Caco-2 (cell line): ENCODE measurements around the gene TRDMT1. TPM values are rescaled to one million over a fixed set of nuclear protein-coding genes. Genes with fewer than 3 reads are reported as not detected.

Source experiments
- BruUV-seq: library from RNA; stranded (reverse); fragments of 400-500 nt; replicated peaks from 2 replicates; lab custom pipeline; 2021; lab: Mats Ljungman, UMichigan
- CTCF ChIA-PET: fragments of 300-600 bp; sonication (Branson Sonifier 250); formaldehyde crosslinking; loops from one replicate; lab custom pipeline; 2022; ENCODE audit warnings: antibody characterized with exemption; lab: Charles Lee
- POLR2A ChIA-PET: fragments of 300-600 bp; sonication (Branson Sonifier 250); formaldehyde crosslinking; loops from one replicate; lab custom pipeline; 2022; ENCODE audit warnings: antibody characterized with exemption; lab: Charles Lee
- DNase-seq, 2 experiments: peaks; one replicate each; pipeline versions ENCODE4 v3.0.0 to v3.0.0-alpha.2; 2020 to 2022
- H3K27me3 ChIP-seq: replicated peaks from 2 replicates; pipeline ENCODE4 v1.6.0; 2011; ENCODE audit warnings: low read length; ENCODE audit not compliant: control insufficient read depth, insufficient read depth
- H3K36me3 ChIP-seq: 2 replicates; pipeline ENCODE4 v1.5.1; 2011; ENCODE audit warnings: low read length; ENCODE audit not compliant: control insufficient read depth, insufficient read depth
- H3K4me1 ChIP-seq: fragments of 250-450 bp; sonication (Bioruptor Pico); 2 replicates; pipeline ENCODE4 v1.5.1; 2020; ENCODE audit warnings: mild to moderate bottlenecking
- H3K4me3 ChIP-seq: 2 replicates; pipeline ENCODE4 v1.5.1; 2011; ENCODE audit warnings: low read depth, mild to moderate bottlenecking, control low read depth, low read length
- H3K9me3 ChIP-seq: fragments of 250-450 bp; sonication (Bioruptor Pico); 2 replicates; pipeline ENCODE4 v1.5.1; 2020; ENCODE audit warnings: mild to moderate bottlenecking, moderate library complexity
- H3K27ac Mint-ChIP-seq: one replicate; pipeline ENCODE4 v1.8.0; 2022; ENCODE audit warnings: mixed read lengths; ENCODE audit not compliant: unreplicated experiment
- H3K27me3 Mint-ChIP-seq: one replicate; pipeline ENCODE4 v1.8.0; 2022; ENCODE audit warnings: mixed read lengths; ENCODE audit not compliant: insufficient read depth, unreplicated experiment
- H3K36me3 Mint-ChIP-seq: one replicate; pipeline ENCODE4 v1.8.0; 2022; ENCODE audit warnings: mild to moderate bottlenecking, mixed read lengths; ENCODE audit not compliant: insufficient read depth, unreplicated experiment
- H3K4me1 Mint-ChIP-seq: one replicate; pipeline ENCODE4 v1.8.0; 2022; ENCODE audit warnings: low read depth, mixed read lengths; ENCODE audit not compliant: unreplicated experiment
- H3K4me3 Mint-ChIP-seq: one replicate; pipeline ENCODE4 v1.8.0; 2022; ENCODE audit warnings: mild to moderate bottlenecking, moderate library complexity, mixed read lengths; ENCODE audit not compliant: unreplicated experiment
- H3K9me3 Mint-ChIP-seq: one replicate; pipeline ENCODE4 v1.8.0; 2022; ENCODE audit warnings: mixed read lengths; ENCODE audit not compliant: unreplicated experiment
- intact Hi-C: fragments of 100-400 bp; cut with micrococcal nuclease; formaldehyde crosslinking; loops from one replicate; pipeline ENCODE4 v1.10.0; 2022; ENCODE audit not compliant: unreplicated experiment
- total RNA-seq: library from RNA; stranded (reverse); gene quantifications from 2 replicates; pipeline ENCODE4 v1.2.3, GENCODE V29; 2022
- TF ChIP-seq, protein P1 (sequence below), 2 experiments: fragments of 200-600 bp in 1 of 2; IDR thresholded peaks; 1 replicate in 1 of 2; 2 replicates in 1 of 2; pipeline versions ENCODE4 v1.5.1 to v1.8.0; 2011 to 2022; ENCODE audit warnings: antibody characterized with exemption in 1 of 2, control low read depth in 1 of 2, inconsistent platforms in 1 of 2, low read depth in 1 of 2, low read length in 1 of 2, mild to moderate bottlenecking in 1 of 2, moderate library complexity in 1 of 2; ENCODE audit not compliant: insufficient read depth in 1 of 2, severe bottlenecking in 1 of 2, unreplicated experiment in 1 of 2

The TRDMT1 gene
- total RNA-seq, 1 experiment from 2014 or later: 8.6 TPM

DNA sequence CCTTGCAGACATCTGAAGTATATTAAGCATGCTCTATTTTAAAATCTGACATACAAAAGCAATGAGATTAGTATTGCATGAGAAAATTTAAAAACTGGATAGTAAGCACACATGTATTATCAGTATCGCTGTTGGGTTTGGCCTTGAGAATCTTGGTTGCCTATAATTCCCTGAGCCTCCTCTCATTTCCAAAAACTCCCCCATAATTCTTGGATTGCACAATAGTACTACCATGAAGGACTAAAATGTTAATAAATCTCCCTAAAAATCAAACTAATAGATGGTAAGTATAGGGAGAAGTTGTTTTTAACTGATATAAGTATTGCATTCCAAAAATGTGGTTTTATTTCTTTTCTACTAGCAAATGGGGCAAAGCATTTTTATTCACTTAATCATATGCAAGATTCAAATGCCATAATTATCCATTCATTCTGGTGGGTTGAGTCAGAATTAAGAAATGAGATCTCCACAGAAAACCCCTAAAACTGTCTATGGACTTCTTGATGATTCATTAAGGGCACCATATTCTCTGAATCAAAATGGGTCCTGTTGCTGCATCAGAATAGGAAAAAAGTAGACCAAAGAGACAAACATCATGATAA is 16.3 kb upstream of the TRDMT1 start:
- H3K27me3 ChIP-seq: no peaks in the 10 kb centered on the region
- no peak overlapping the region for H3K27ac Mint-ChIP-seq
- POLR2A ChIA-PET: no interaction called here
- no peaks in the 10 kb centered on the region for H3K36me3 ChIP-seq
- no peaks in the 10 kb centered on the region for H3K9me3 Mint-ChIP-seq
- CTCF ChIA-PET: no interaction called here
- H3K4me3 ChIP-seq: no peak overlapping the region
- no TSS peak for BruUV-seq
- no peaks in the 10 kb centered on the region for H3K36me3 Mint-ChIP-seq
- H3K4me1 Mint-ChIP-seq: peaks cover 21% of the 10 kb centered on the region
- H3K27me3 Mint-ChIP-seq: peaks cover 4% of the 10 kb centered on the region
- H3K9me3 ChIP-seq: no peaks in the 10 kb centered on the region
- H3K4me3 Mint-ChIP-seq: no peak overlapping the region
- no peak for DNase-seq
- H3K4me1 ChIP-seq: peaks cover 22% of the 10 kb centered on the region; the same call in 1 of the 2 replicates
- TF ChIP-seq, protein P1, sequence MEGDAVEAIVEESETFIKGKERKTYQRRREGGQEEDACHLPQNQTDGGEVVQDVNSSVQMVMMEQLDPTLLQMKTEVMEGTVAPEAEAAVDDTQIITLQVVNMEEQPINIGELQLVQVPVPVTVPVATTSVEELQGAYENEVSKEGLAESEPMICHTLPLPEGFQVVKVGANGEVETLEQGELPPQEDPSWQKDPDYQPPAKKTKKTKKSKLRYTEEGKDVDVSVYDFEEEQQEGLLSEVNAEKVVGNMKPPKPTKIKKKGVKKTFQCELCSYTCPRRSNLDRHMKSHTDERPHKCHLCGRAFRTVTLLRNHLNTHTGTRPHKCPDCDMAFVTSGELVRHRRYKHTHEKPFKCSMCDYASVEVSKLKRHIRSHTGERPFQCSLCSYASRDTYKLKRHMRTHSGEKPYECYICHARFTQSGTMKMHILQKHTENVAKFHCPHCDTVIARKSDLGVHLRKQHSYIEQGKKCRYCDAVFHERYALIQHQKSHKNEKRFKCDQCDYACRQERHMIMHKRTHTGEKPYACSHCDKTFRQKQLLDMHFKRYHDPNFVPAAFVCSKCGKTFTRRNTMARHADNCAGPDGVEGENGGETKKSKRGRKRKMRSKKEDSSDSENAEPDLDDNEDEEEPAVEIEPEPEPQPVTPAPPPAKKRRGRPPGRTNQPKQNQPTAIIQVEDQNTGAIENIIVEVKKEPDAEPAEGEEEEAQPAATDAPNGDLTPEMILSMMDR (IDR thresholded peaks at IDR 0.05; ENCODE audit: insufficient read depth in 1 of 2, low read depth in 1 of 2, low read length in 1 of 2, severe bottlenecking in 1 of 2, unreplicated experiment in 1 of 2): no peak
- intact Hi-C loops: no loop called here

DNA sequence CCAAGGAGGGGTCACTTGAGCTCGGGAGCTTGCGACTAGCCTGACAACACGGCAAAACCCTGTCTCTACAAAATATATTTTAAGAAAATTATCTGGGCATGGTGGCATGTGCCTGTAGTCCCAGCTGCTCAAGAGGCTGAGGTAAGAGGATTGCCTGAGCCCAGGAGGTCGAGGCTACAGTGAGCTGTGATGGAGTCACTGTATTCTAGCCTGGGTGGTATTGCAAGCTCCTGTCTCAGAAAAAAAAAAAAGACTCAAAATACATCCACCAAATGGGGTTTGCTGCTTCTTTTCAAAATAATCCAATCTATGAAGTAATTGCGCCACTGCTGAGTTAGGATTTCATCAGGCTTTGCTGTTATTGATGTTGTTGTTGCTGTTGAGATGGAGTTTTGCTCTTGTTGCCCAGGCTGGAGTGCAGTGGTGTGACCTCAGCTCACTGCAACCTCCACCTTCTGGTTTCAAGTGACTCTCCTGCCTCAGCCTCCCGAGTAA is 15.5 kb upstream of the TRDMT1 start:
- intact Hi-C loops: no loop called here
- CTCF ChIA-PET: interaction anchor here (0.6 kb wide), 1 partner anchor 400 kb away, joined by 3 read pairs; the partner anchor contains the start of gene RSU1

DNA sequence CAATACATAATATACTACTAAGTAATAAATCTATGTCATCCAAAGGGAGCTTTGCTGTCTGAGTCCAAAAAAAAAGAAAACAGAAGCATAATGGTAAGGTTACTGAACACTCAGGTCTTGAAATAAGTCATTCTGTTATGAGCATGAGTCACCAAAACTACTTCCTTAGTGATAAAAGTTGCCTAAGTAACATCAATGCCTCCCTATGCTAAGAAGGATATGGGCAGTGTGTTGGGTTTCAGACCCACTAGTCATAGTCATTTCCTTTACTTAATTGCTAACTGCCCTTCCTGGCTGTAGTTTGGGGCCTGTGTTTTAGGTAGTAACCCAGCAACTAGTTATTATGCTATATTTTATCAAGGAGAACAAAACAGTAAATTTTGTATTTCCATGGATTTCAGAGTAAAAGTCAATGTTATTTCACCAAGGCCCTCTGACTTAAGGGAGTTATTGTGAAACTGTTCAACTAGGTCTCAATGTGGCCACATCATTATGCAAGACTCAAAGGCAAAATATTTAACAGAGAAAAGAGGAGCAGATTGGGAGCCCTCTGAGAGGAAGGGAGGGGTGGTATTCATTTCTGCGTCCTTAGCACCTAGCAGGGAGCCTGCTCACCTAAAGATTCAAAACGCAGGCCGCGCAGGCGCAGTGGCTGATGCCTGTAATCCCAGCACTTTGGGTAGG is 14.9 kb upstream of the TRDMT1 start:
- H3K27ac Mint-ChIP-seq: no peak overlapping the region
- intact Hi-C loops: no loop called here
- no TSS peak for BruUV-seq
- Histone ChIP-seq H3K36me3 (no peaks in the 10 kb centered on the region), H3K27me3 (no peaks in the 10 kb centered on the region), H3K4me1 (peaks cover 24% of the 10 kb centered on the region; the same call in 1 of the 2 replicates), H3K9me3 (no peaks in the 10 kb centered on the region), H3K4me3 (no peak overlapping the region)
- TF ChIP-seq, protein P1 (IDR thresholded peaks at IDR 0.05; ENCODE audit: insufficient read depth in 1 of 2, low read depth in 1 of 2, low read length in 1 of 2, severe bottlenecking in 1 of 2, unreplicated experiment in 1 of 2): no peak
- no peak for DNase-seq
- H3K27me3 Mint-ChIP-seq: no peaks in the 10 kb centered on the region
- POLR2A ChIA-PET: no interaction called here
- no peaks in the 10 kb centered on the region for H3K9me3 Mint-ChIP-seq
- H3K4me3 Mint-ChIP-seq: no peak overlapping the region
- no peaks in the 10 kb centered on the region for H3K36me3 Mint-ChIP-seq
- H3K4me1 Mint-ChIP-seq: peaks cover 25% of the 10 kb centered on the region
- CTCF ChIA-PET: interaction anchor here (0.6 kb wide), 1 partner anchor 399 kb away, joined by 3 read pairs; the partner anchor contains the start of gene RSU1

More for the DNA sequence above, 15.5 kb upstream of the TRDMT1 start:
- POLR2A ChIA-PET: no interaction called here
- Histone ChIP-seq H3K4me3 (no peak overlapping the region), H3K27me3 (no peaks in the 10 kb centered on the region), H3K36me3 (no peaks in the 10 kb centered on the region), H3K4me1 (peaks cover 24% of the 10 kb centered on the region; the same call in 1 of the 2 replicates), H3K9me3 (no peaks in the 10 kb centered on the region)
- DNase-seq: no peak
- peaks cover 25% of the 10 kb centered on the region for H3K4me1 Mint-ChIP-seq
- TF ChIP-seq, protein P1 (IDR thresholded peaks at IDR 0.05; ENCODE audit: insufficient read depth in 1 of 2, low read depth in 1 of 2, low read length in 1 of 2, severe bottlenecking in 1 of 2, unreplicated experiment in 1 of 2): no peak
- no TSS peak for BruUV-seq
- H3K36me3 Mint-ChIP-seq: no peaks in the 10 kb centered on the region
- no peak overlapping the region for H3K27ac Mint-ChIP-seq
- H3K4me3 Mint-ChIP-seq: no peak overlapping the region
- no peaks in the 10 kb centered on the region for H3K9me3 Mint-ChIP-seq
- H3K27me3 Mint-ChIP-seq: no peaks in the 10 kb centered on the region
